ENCODE results near the gene SETD2. TPM values are rescaled to one million over a fixed set of nuclear protein-coding genes. Genes with fewer than 3 reads are reported as not detected.

Gene SETD2
- total and polyA plus RNA-seq, 9 of the 15 experiments (the other 6 are each of a cell fraction or from before 2014, with no cell fraction given): 8.2 to 44.0 (median 33.6) TPM

- 40% methylated on average over 3 of the region's 3 CpGs for WGBS (ENCODE audit: insufficient coverage, low coverage, missing lambda C conversion rate)
- POLR2A ChIA-PET: interaction anchor here (0.6 to 1.8 kb wide), 9 partner anchors 10 to 163 kb away, joined by 3 to 5 read pairs (median 3); no protein-coding TSS in a partner anchor
- Histone ChIP-seq H3K27ac (ENCODE audit: extremely low read depth, low read depth, low read length) (no peak overlapping the region), H3K9me1 (ENCODE audit: control insufficient read depth, insufficient read depth, low read length) (no peaks in the 10 kb centered on the region), H3K4me1 (replicated peaks in 1 of 2; ENCODE audit: control insufficient read depth in 2 of 2, insufficient read depth in 2 of 2, low read length in 2 of 2) (peaks cover 25 to 29% of the 10 kb centered on the region in 2 experiments; a peak in 4 of 5 replicates), H3K4me2 (ENCODE audit: insufficient read depth, low read length) (no peak overlapping the region), H3K36me3 (ENCODE audit: control insufficient read depth, insufficient read depth, low read length) (peaks cover 18% of the 10 kb centered on the region; the same call in 2 of the 3 replicates), H2AFZ (ENCODE audit: low read depth, low read length) (no peak overlapping the region), H4K20me1 (replicated peaks; ENCODE audit: control insufficient read depth, insufficient read depth, low read length) (peaks cover 23% of the 10 kb centered on the region), H3K27me3 (ENCODE audit: control insufficient read depth in 2 of 2, insufficient read depth in 2 of 2, low read length in 2 of 2) (no peaks in the 10 kb centered on the region), H3K9me3 (replicated peaks; ENCODE audit: control insufficient read depth, insufficient read depth, low read depth, low read length) (no peaks in the 10 kb centered on the region), H3K4me3 (no peak overlapping the region), H3K79me2 (ENCODE audit: control insufficient read depth, insufficient read depth, low read length) (peaks cover 98% of the 10 kb centered on the region), H3K9ac (ENCODE audit: insufficient read depth in 1 of 2, low read depth in 2 of 2, low read length in 2 of 2) (no peak overlapping the region)
- CTCF ChIA-PET (ENCODE audit: low intra/inter-chr PET ratio): interaction anchor here (0.6 kb wide), 1 partner anchor 208 kb away, joined by 3 read pairs; no protein-coding TSS in a partner anchor
- DNase-seq (ENCODE audit: extremely low read depth in 1 of 4, low spot score in 3 of 4) (no peak), FAIRE-seq (no peak), ATAC-seq (no peak)
- BruUV-seq (replicated peaks): no TSS peak
- intact Hi-C loops (cut with micrococcal nuclease): no loop called here
- in situ Hi-C loops (cut with MboI): no loop called here
- TF ChIP-seq RBM34 (IDR thresholded peaks at IDR 0.05; ENCODE audit: borderline replicate concordance, insufficient read depth, low read length) (no peak), SMAD3 (CRISPR knock-in tag; conservative IDR thresholded peaks at IDR 0.05) (no peak), ZBTB8A (IDR thresholded peaks at IDR 0.05; ENCODE audit: partially characterized antibody) (no peak), FOXK2 (conservative IDR thresholded peaks at IDR 0.05 in 1 of 2, IDR thresholded peaks at IDR 0.05 in 1 of 2; ENCODE audit: low read depth in 2 of 2) (peak in 1 of 2 experiments; percentile 66; a peak in 1 of 4 replicates), ZBTB17 (CRISPR knock-in tag; IDR thresholded peaks at IDR 0.05) (no peak), HNRNPUL1 (IDR thresholded peaks at IDR 0.05; ENCODE audit: low read length) (no peak), MCM5 (IDR thresholded peaks at IDR 0.05; ENCODE audit: low read depth) (no peak), CBFA2T3 (IDR thresholded peaks at IDR 0.05) (no peak), ZFP91 (CRISPR knock-in tag; IDR thresholded peaks at IDR 0.05) (0 out of 2 replicates have a peak, but pooled peaks have one; percentile 31), GTF2F1 (IDR thresholded peaks at IDR 0.05; ENCODE audit: low read depth, low read length) (no peak), PRDM10 (IDR thresholded peaks at IDR 0.05; ENCODE audit: partially characterized antibody) (peak; percentile 97), PATZ1 (CRISPR knock-in tag; IDR thresholded peaks at IDR 0.05; ENCODE audit: borderline replicate concordance) (no peak), ZNF583 (CRISPR knock-in tag; IDR thresholded peaks at IDR 0.05) (no peak), CREB1 (IDR thresholded peaks at IDR 0.05) (no peak), CREB1 (CRISPR knock-in tag; IDR thresholded peaks at IDR 0.05) (peak; percentile 34; the same call in 1 of the 2 replicates), ZBTB1 (CRISPR knock-in tag; IDR thresholded peaks at IDR 0.05; ENCODE audit: borderline replicate concordance, low read depth) (no peak), ZNF347 (CRISPR knock-in tag; IDR thresholded peaks at IDR 0.05; ENCODE audit: low read depth) (no peak)
These were observed 4.1 kb downstream of the SETD2 start for GRCh38 chr3:47159820-47160219.
